ENCODE results near the gene GCGR. TPM values are rescaled to one million over a fixed set of nuclear protein-coding genes. Genes with fewer than 3 reads are reported as not detected.

Gene GCGR
- total and polyA plus RNA-seq, 2 of the 13 experiments (the other 11 are each of a cell fraction or from before 2014, with no cell fraction given), result 0.04 to 0.13 TPM

DNA sequence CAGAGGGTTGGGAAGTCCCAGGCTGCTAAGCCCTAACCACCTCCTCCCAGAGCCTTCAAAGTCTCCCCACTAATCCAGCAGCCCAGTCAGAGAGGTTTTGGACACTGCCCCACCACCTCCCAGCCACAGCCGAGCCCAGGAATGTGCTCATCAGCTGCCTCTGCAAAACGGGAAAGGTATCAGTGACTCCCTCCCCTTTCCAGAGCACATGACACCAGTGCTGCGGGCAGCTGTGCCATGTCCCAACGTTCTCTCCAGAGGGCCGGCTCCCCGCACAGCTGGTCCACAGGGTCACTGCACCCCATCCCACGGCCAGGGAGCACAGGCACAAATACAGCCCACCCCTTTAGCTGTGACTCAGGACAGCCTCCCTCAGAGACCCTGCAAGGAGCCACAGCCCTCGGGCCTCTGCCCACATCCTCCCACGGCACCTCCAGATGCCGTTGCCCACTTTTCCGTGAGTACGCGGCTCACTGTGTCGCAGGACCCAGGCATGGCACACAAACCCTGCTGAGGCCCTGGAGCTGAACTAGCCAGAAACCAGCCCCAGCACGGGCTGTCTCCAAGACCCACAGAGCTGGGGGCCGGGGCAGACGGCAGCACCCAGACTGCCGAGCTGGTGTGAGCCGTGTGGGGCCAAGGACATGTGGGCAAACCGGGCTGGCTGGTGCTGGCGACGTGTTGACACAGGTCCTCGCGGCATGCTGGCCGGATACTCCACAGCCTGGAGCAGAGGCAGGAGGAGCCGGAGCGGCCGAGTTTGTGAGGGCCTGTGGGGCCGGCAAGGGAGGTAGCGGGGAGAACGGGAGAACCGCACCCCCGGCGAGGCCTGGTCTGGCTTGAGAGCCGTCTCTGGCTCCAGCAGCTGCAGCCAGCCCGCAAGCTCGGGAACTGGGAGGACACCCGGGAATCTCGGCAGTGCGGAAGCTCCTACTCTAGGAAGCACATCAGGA lies 37.2 kb downstream of the GCGR start (continued):
- TF ChIP-seq, protein P1, sequence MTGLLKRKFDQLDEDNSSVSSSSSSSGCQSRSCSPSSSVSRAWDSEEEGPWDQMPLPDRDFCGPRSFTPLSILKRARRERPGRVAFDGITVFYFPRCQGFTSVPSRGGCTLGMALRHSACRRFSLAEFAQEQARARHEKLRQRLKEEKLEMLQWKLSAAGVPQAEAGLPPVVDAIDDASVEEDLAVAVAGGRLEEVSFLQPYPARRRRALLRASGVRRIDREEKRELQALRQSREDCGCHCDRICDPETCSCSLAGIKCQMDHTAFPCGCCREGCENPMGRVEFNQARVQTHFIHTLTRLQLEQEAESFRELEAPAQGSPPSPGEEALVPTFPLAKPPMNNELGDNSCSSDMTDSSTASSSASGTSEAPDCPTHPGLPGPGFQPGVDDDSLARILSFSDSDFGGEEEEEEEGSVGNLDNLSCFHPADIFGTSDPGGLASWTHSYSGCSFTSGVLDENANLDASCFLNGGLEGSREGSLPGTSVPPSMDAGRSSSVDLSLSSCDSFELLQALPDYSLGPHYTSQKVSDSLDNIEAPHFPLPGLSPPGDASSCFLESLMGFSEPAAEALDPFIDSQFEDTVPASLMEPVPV (CRISPR knock-in tag; IDR thresholded peaks at IDR 0.05), result no peak
- TF ChIP-seq ZKSCAN5 (CRISPR knock-in tag; IDR thresholded peaks at IDR 0.05) (no peak), NR2F2 (IDR thresholded peaks at IDR 0.05; ENCODE audit: borderline replicate concordance, low read depth) (no peak), RARG (CRISPR knock-in tag; IDR thresholded peaks at IDR 0.05; ENCODE audit: low read depth) (no peak), HNRNPH1 (optimal IDR thresholded peaks at IDR 0.05; ENCODE audit: low read depth, low read length) (no peak), ZZZ3 (CRISPR knock-in tag; IDR thresholded peaks at IDR 0.05; ENCODE audit: borderline replicate concordance) (no peak), NR2C2 (CRISPR knock-in tag; IDR thresholded peaks at IDR 0.05; ENCODE audit: borderline replicate concordance) (no peak), ZNF558 (CRISPR knock-in tag; IDR thresholded peaks at IDR 0.05; ENCODE audit: borderline replicate concordance) (no peak), ZNF326 (CRISPR knock-in tag; IDR thresholded peaks at IDR 0.05; ENCODE audit: borderline replicate concordance) (no peak), HNRNPL (IDR thresholded peaks at IDR 0.05; ENCODE audit: low read depth, low read length) (0 out of 2 replicates have a peak, but pooled peaks have one; percentile 69), ZNF253 (CRISPR knock-in tag; IDR thresholded peaks at IDR 0.05; ENCODE audit: borderline replicate concordance) (no peak), ZBTB38 (CRISPR knock-in tag; IDR thresholded peaks at IDR 0.05) (peak; percentile 88), ZSCAN31 (CRISPR knock-in tag; IDR thresholded peaks at IDR 0.05; ENCODE audit: low read depth) (peak; percentile 55; the same call in 1 of the 2 replicates)
- TF ChIP-seq, protein P2, sequence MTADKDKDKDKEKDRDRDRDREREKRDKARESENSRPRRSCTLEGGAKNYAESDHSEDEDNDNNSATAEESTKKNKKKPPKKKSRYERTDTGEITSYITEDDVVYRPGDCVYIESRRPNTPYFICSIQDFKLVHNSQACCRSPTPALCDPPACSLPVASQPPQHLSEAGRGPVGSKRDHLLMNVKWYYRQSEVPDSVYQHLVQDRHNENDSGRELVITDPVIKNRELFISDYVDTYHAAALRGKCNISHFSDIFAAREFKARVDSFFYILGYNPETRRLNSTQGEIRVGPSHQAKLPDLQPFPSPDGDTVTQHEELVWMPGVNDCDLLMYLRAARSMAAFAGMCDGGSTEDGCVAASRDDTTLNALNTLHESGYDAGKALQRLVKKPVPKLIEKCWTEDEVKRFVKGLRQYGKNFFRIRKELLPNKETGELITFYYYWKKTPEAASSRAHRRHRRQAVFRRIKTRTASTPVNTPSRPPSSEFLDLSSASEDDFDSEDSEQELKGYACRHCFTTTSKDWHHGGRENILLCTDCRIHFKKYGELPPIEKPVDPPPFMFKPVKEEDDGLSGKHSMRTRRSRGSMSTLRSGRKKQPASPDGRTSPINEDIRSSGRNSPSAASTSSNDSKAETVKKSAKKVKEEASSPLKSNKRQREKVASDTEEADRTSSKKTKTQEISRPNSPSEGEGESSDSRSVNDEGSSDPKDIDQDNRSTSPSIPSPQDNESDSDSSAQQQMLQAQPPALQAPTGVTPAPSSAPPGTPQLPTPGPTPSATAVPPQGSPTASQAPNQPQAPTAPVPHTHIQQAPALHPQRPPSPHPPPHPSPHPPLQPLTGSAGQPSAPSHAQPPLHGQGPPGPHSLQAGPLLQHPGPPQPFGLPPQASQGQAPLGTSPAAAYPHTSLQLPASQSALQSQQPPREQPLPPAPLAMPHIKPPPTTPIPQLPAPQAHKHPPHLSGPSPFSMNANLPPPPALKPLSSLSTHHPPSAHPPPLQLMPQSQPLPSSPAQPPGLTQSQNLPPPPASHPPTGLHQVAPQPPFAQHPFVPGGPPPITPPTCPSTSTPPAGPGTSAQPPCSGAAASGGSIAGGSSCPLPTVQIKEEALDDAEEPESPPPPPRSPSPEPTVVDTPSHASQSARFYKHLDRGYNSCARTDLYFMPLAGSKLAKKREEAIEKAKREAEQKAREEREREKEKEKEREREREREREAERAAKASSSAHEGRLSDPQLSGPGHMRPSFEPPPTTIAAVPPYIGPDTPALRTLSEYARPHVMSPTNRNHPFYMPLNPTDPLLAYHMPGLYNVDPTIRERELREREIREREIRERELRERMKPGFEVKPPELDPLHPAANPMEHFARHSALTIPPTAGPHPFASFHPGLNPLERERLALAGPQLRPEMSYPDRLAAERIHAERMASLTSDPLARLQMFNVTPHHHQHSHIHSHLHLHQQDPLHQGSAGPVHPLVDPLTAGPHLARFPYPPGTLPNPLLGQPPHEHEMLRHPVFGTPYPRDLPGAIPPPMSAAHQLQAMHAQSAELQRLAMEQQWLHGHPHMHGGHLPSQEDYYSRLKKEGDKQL (CRISPR knock-in tag; IDR thresholded peaks at IDR 0.05; ENCODE audit: low read depth), result no peak
- TF ChIP-seq, protein P3, sequence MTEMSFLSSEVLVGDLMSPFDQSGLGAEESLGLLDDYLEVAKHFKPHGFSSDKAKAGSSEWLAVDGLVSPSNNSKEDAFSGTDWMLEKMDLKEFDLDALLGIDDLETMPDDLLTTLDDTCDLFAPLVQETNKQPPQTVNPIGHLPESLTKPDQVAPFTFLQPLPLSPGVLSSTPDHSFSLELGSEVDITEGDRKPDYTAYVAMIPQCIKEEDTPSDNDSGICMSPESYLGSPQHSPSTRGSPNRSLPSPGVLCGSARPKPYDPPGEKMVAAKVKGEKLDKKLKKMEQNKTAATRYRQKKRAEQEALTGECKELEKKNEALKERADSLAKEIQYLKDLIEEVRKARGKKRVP (CRISPR knock-in tag; IDR thresholded peaks at IDR 0.05), result no peak
- TF ChIP-seq, protein P4, sequence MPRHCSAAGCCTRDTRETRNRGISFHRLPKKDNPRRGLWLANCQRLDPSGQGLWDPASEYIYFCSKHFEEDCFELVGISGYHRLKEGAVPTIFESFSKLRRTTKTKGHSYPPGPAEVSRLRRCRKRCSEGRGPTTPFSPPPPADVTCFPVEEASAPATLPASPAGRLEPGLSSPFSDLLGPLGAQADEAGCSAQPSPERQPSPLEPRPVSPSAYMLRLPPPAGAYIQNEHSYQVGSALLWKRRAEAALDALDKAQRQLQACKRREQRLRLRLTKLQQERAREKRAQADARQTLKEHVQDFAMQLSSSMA (CRISPR knock-in tag; IDR thresholded peaks at IDR 0.05), result no peak
- TF ChIP-seq, protein P5, sequence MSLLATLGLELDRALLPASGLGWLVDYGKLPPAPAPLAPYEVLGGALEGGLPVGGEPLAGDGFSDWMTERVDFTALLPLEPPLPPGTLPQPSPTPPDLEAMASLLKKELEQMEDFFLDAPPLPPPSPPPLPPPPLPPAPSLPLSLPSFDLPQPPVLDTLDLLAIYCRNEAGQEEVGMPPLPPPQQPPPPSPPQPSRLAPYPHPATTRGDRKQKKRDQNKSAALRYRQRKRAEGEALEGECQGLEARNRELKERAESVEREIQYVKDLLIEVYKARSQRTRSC (CRISPR knock-in tag; IDR thresholded peaks at IDR 0.05; ENCODE audit: low read depth), result no peak
- TF ChIP-seq, protein P6, sequence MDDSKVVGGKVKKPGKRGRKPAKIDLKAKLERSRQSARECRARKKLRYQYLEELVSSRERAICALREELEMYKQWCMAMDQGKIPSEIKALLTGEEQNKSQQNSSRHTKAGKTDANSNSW (CRISPR knock-in tag; IDR thresholded peaks at IDR 0.05; ENCODE audit: borderline replicate concordance), result no peak

All from HepG2 (cell line).